Activated T-helper 1 cell treated with anti-CD3 and anti-CD28 coated beads, Interleukin-12 subunit alpha, Interleukin-12 subunit beta, Interleukin-2, Interleukin-4 antibody, amounts not matched to agents 30 ng/mL and 10 ng/mL and 1 ng/mL, durations not matched to agents 14 hours and 24 hours and 36 hours (primary cell): Measurements from ENCODE around the gene FLT1. TPM values are rescaled to one million over a fixed set of nuclear protein-coding genes. Genes with fewer than 3 reads are reported as not detected.

Experiments used
- DNase-seq: peaks from one replicate; pipeline ENCODE4 v3.0.0; 2021; ENCODE audit warnings: low spot score
- H3K27ac Mint-ChIP-seq: one replicate; pipeline ENCODE4 v1.8.0; 2021; ENCODE audit warnings: mild to moderate bottlenecking, mixed read lengths
- H3K27me3 Mint-ChIP-seq: one replicate; pipeline ENCODE4 v1.8.0; 2022; ENCODE audit warnings: mild to moderate bottlenecking, moderate library complexity, mixed read lengths; ENCODE audit not compliant: insufficient read depth
- H3K36me3 Mint-ChIP-seq: one replicate; pipeline ENCODE4 v1.8.0; 2021; ENCODE audit warnings: low read depth, mixed read lengths
- H3K4me1 Mint-ChIP-seq: one replicate; pipeline ENCODE4 v1.8.0; 2021; ENCODE audit warnings: low read depth, mixed read lengths
- H3K4me3 Mint-ChIP-seq: one replicate; pipeline ENCODE4 v1.8.0; 2021; ENCODE audit warnings: mild to moderate bottlenecking, moderate library complexity, mixed read lengths
- H3K9me3 Mint-ChIP-seq: one replicate; pipeline ENCODE4 v1.8.0; 2021; ENCODE audit warnings: mixed read lengths
- intact Hi-C: fragments of 100-400 bp; cut with micrococcal nuclease; formaldehyde crosslinking; loops from one replicate; pipeline ENCODE4 v1.15.1; 2024
- total RNA-seq: library from RNA; stranded (reverse); gene quantifications from 2 replicates; pipeline ENCODE4 v1.2.3, GENCODE V29; 2022

Gene FLT1
- total RNA-seq, 1 donor from 2014 or later: 45.6 TPM

GRCh38 chr13:28476919-28477708, 17.8 kb downstream of the FLT1 start:
- H3K4me1 Mint-ChIP-seq: peaks cover 20% of the 10 kb centered on the region
- H3K9me3 Mint-ChIP-seq: no peaks in the 10 kb centered on the region
- H3K36me3 Mint-ChIP-seq: peaks cover 5% of the 10 kb centered on the region
- no peak for DNase-seq
- H3K4me3 Mint-ChIP-seq: no peak overlapping the region
- intact Hi-C loops: no loop called here
- no peak overlapping the region for H3K27ac Mint-ChIP-seq
- H3K27me3 Mint-ChIP-seq: peaks cover 9% of the 10 kb centered on the region

DNA sequence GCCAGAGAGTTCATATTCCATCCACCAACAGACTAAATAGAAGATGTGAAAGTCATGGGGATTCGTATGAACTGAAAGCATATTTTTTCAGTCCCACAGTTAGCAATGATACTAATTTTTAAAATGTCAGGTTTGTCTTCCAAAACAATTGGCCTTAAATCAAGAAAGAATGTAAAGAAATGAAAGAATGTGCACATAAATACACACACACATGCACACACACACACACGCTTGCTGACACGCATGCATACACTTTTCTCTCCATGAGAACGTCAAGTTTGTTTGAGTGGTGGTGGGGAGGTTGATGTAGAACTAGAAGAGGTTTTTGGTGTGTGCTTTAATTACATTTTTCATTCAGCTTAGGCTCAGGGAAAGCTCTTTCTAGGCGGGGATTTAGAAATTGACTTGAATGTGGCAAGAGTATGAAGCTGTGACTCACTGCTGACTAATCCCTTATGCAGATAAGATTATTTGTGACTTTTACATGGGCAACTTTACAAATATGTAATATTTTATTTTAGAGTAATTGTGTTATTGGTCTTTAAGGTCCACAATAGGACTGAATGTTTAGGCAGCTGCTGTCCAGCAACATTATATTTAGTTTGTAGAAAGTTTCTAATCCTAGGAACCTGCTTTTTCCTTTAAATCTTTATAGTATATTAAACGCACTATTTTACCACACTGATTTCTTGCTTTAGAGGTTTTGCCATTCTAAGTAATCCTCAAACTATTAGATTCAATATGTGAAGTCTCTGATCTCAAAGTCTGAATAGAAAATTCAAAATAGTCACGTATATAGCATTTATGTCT, 18.8 kb downstream of the FLT1 start:
- H3K27me3 Mint-ChIP-seq: peaks cover 9% of the 10 kb centered on the region
- H3K27ac Mint-ChIP-seq: no peak overlapping the region
- intact Hi-C loops: no loop called here
- H3K36me3 Mint-ChIP-seq: peaks cover 5% of the 10 kb centered on the region
- no peak overlapping the region for H3K4me3 Mint-ChIP-seq
- no peak for DNase-seq
- H3K9me3 Mint-ChIP-seq: no peaks in the 10 kb centered on the region
- H3K4me1 Mint-ChIP-seq: peaks cover 20% of the 10 kb centered on the region

DNA sequence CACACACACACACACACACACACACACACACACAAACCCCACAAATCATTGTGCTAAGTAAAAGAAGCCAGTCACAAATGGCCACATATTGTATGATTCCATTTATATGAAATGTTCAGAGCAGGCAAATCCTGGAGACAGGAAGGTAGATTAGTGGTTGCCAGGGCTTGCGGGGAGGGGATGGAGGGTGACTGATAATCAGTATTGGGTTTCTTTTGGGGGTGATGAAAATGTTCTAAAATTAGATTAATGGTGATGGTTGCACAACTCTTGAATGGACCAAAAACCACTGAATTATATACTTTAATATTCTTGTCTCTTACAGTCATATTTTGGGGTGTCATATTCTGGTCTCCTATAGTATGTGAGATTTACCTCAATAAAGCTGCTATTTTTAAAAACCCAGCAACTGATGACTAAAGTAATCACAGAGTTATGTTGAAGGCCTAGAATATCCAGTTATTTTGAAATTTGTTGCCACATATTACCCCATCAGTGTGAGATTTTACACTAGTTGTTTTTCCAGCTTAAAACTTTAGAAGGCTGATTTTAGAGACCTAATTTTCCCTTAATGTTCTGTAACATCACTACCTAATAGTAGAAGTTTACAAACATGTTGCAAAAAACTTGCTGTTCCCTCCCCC, 20.3 kb downstream of the FLT1 start:
- H3K27me3 Mint-ChIP-seq: peaks cover 9% of the 10 kb centered on the region
- H3K36me3 Mint-ChIP-seq: peaks cover 5% of the 10 kb centered on the region
- no peaks in the 10 kb centered on the region for H3K9me3 Mint-ChIP-seq
- H3K27ac Mint-ChIP-seq: no peak overlapping the region
- H3K4me3 Mint-ChIP-seq: no peak overlapping the region
- peaks cover 15% of the 10 kb centered on the region for H3K4me1 Mint-ChIP-seq
- no peak for DNase-seq
- intact Hi-C loops: no loop called here

GRCh38 chr13:28473044-28473443, 21.9 kb downstream of the FLT1 start:
- Mint-ChIP-seq H3K4me1 (peaks cover 15% of the 10 kb centered on the region), H3K27me3 (peaks cover 9% of the 10 kb centered on the region), H3K36me3 (peaks cover 5% of the 10 kb centered on the region), H3K27ac (no peak overlapping the region), H3K9me3 (no peaks in the 10 kb centered on the region), H3K4me3 (no peak overlapping the region)
- intact Hi-C loops: no loop called here
- DNase-seq: no peak

GRCh38 chr13:28471421-28471820, 23.5 kb downstream of the FLT1 start:
- intact Hi-C loops: no loop called here
- H3K9me3 Mint-ChIP-seq: no peaks in the 10 kb centered on the region
- peaks cover 9% of the 10 kb centered on the region for H3K36me3 Mint-ChIP-seq
- DNase-seq: no peak
- no peak overlapping the region for H3K4me3 Mint-ChIP-seq
- no peak overlapping the region for H3K27ac Mint-ChIP-seq
- peaks cover 9% of the 10 kb centered on the region for H3K4me1 Mint-ChIP-seq
- H3K27me3 Mint-ChIP-seq: no peaks in the 10 kb centered on the region

- no peak for DNase-seq
- Mint-ChIP-seq H3K36me3 (peaks cover 12% of the 10 kb centered on the region), H3K4me1 (no peaks in the 10 kb centered on the region), H3K27me3 (no peaks in the 10 kb centered on the region), H3K9me3 (no peaks in the 10 kb centered on the region), H3K4me3 (no peak overlapping the region), H3K27ac (no peak overlapping the region)
- intact Hi-C loops: no loop called here
Observed at GRCh38 chr13:28470296-28470695, 24.6 kb downstream of the FLT1 start.

- intact Hi-C loops: no loop called here
- no peaks in the 10 kb centered on the region for H3K9me3 Mint-ChIP-seq
- H3K4me3 Mint-ChIP-seq: no peak overlapping the region
- peaks cover 12% of the 10 kb centered on the region for H3K36me3 Mint-ChIP-seq
- H3K27ac Mint-ChIP-seq: no peak overlapping the region
- H3K27me3 Mint-ChIP-seq: no peaks in the 10 kb centered on the region
- no peak for DNase-seq
- H3K4me1 Mint-ChIP-seq: no peaks in the 10 kb centered on the region
Observed at GRCh38 chr13:28469316-28469715, 25.6 kb downstream of the FLT1 start.

DNA sequence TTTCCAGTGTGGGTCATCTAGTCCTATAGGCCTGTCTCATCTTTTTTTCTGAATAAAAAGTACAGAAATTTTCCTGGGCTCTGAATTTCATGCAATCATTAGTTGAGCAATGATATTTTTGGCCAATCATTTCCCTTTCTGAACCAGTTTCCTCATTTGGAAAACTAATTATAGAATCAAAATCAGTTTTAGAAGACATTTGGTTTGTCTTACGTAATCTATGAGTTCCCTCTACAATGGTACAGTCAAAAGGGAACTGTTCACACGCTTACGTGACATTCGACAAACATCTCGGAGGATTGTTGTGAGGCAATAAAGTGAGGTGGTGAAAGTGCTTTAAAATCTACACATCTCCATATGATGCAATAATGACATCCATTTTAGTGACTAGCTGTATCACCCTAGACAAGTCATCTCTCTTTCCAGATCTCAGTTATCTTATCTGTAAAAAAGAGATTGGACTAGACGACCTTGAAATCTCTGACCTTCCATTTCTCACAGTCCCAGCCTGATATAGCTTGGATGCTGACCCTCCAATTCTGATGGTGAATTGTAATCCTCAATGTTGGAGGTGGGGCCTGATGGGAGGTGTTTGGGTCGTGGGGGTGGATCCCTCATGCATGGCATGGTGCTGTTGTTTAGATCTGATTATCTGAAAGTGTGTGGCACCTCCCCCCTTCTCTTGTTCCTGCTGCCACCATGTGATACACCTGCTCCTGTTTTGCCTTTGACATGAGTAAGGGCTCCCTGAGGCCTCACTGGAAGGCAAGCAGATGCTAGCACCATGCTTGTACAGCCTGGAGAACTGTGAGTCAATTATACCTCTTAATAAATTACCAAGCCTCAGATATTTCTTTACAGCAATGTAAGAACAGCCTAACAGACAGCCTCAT, 26.7 kb downstream of the FLT1 start:
- Mint-ChIP-seq H3K27ac (no peak overlapping the region), H3K4me1 (no peaks in the 10 kb centered on the region), H3K27me3 (no peaks in the 10 kb centered on the region), H3K36me3 (peaks cover 12% of the 10 kb centered on the region), H3K4me3 (no peak overlapping the region), H3K9me3 (no peaks in the 10 kb centered on the region)
- intact Hi-C loops: no loop called here
- no peak for DNase-seq

DNA sequence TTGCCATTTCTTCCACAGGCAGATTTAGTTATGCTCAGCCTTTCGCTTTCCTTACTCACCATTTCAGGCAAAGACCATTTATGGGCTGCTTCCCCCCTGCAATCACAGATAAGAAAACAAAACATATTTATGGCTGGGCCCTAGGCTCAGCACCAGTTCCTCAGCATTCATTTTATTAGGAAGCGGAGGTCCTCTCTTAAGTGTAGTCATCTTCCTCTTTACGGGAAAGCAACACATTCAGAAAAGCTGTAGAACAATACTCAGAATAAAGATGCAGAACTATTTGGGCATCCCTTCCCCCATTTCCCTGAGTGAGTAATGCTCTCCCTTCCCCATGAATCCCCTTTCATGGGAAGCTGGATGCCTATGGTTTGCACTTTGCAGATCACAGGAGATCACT, 27.9 kb downstream of the FLT1 start:
- Mint-ChIP-seq H3K27ac (no peak overlapping the region), H3K36me3 (peaks cover 11% of the 10 kb centered on the region)
- intact Hi-C loops: no loop called here

GRCh38 chr13:28466151-28466550, 28.8 kb downstream of the FLT1 start:
- Mint-ChIP-seq H3K9me3 (no peaks in the 10 kb centered on the region), H3K4me1 (no peaks in the 10 kb centered on the region), H3K27me3 (no peaks in the 10 kb centered on the region), H3K27ac (no peak overlapping the region), H3K4me3 (no peak overlapping the region), H3K36me3 (peaks cover 11% of the 10 kb centered on the region)
- intact Hi-C loops: no loop called here
- no peak for DNase-seq

More for the DNA sequence above, 27.9 kb downstream of the FLT1 start:
- H3K9me3 Mint-ChIP-seq: no peaks in the 10 kb centered on the region
- H3K27me3 Mint-ChIP-seq: no peaks in the 10 kb centered on the region
- no peak for DNase-seq
- H3K4me3 Mint-ChIP-seq: no peak overlapping the region
- H3K4me1 Mint-ChIP-seq: no peaks in the 10 kb centered on the region

DNA sequence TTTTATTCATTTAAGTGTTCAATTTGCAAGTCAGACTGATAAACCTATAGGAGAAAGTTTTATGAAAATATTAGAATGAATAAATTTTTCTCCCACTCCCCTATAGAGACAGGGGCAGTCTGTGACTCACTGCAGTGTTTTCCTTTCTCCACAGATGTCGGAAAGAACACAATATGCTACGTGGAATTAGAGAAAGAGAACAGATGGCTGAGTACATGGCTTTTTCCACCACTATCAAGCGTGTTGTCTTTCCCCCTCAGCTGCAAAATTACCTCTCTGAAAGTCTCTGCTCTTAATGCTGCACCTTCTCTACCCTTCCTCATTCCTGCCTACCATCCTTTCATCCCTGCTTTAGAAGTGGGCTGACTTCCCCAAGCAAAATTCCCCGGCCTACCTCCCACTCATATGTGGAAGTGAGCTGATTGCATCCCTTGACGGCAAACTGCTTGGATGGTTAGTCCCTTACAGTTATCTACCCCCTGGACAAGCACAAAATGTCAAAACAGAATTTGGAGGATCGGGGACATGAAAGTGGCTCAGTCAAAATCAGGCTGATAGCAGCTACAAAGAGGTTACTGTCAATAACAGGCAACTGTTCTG, 30.0 kb downstream of the FLT1 start:
- no peak overlapping the region for H3K4me3 Mint-ChIP-seq
- intact Hi-C loops: no loop called here

GRCh38 chr13:28463481-28463880, 31.4 kb downstream of the FLT1 start:
- Mint-ChIP-seq H3K4me1 (no peaks in the 10 kb centered on the region), H3K27ac (no peak overlapping the region), H3K36me3 (peaks cover 11% of the 10 kb centered on the region), H3K9me3 (no peaks in the 10 kb centered on the region), H3K4me3 (no peak overlapping the region), H3K27me3 (no peaks in the 10 kb centered on the region)
- intact Hi-C loops: no loop called here
- DNase-seq: no peak

More for the DNA sequence above, 30.0 kb downstream of the FLT1 start:
- H3K9me3 Mint-ChIP-seq: no peaks in the 10 kb centered on the region
- H3K4me1 Mint-ChIP-seq: no peaks in the 10 kb centered on the region
- no peak overlapping the region for H3K27ac Mint-ChIP-seq
- no peaks in the 10 kb centered on the region for H3K27me3 Mint-ChIP-seq
- DNase-seq: no peak
- H3K36me3 Mint-ChIP-seq: peaks cover 11% of the 10 kb centered on the region
